MV-4-11 (cell line): ENCODE results near the gene PLEKHH1.

Experiments used
- DNase-seq: peaks from one replicate; lab custom pipeline; 2025; lab: John Stamatoyannopoulos, UW

The PLEKHH1 gene

GRCh38 chr14:67630186-67630585 is 97.1 kb downstream of the PLEKHH1 start:
- no peak for DNase-seq

GRCh38 chr14:67630938-67631337 is 97.8 kb downstream of the PLEKHH1 start:
- DNase-seq, result no peak

GRCh38 chr14:67633451-67634147 is 100.5 kb downstream of the PLEKHH1 start:
- DNase-seq, result no peak

- no peak for DNase-seq
These were observed 103.3 kb downstream of the PLEKHH1 start for GRCh38 chr14:67636361-67636919.

- DNase-seq, result no peak
These were observed 105.6 kb downstream of the PLEKHH1 start for GRCh38 chr14:67638642-67639041.
